HG03060 (cell line): ENCODE measurements around the gene TNFRSF18.

Source experiments
- ATAC-seq: cut with Tn5 transposase; IDR thresholded peaks from one replicate; pipeline ENCODE4 v1.9.1; 2021; ENCODE audit warnings: low read depth, moderate number of reproducible peaks; ENCODE audit not compliant: unreplicated experiment

Gene TNFRSF18

GRCh38 chr1:1228596-1229321, 22.4 kb upstream of the TNFRSF18 start:
- ATAC-seq = no peak

DNA sequence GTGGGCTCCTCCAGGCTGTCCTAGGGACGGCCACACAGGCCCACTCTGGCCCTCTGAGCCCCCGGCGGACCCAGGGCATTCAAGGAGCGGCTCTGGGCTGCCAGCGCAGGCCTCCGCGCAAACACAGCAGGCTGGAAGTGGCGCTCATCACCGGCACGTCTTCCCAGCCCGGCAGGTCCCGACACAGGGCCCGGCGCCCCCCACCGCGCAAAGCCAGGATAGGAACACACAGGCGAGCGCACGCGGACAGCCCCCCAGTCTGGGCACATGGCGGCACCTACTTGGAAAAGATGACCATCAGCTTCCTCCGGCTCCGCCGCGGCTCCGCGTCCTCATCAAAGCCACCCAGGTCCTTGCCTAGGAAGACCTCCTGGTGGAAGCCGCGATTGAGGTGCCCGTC, 21.8 kb upstream of the TNFRSF18 start:
- ATAC-seq = no peak

DNA sequence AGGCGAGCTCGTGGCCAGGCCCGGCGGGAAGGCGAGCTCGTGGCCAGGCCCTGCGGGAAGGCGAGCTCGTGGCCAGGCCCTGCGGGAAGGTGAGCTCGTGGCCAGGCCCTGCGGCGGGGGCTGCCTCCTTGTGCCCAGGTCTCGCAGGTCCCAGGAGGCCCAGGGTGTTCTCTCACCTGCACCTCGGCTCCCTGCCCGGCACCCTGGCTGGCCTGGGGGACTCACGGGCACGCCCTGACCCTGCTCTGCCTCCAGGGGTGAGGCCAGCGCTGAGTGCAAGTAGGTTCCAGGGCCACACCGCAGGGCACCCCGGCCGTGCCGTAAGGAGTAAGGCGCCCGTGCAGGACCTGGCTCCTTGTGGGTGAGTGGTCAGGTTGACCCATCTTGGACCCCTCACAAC, 21.0 kb upstream of the TNFRSF18 start:
- ATAC-seq = no peak

DNA sequence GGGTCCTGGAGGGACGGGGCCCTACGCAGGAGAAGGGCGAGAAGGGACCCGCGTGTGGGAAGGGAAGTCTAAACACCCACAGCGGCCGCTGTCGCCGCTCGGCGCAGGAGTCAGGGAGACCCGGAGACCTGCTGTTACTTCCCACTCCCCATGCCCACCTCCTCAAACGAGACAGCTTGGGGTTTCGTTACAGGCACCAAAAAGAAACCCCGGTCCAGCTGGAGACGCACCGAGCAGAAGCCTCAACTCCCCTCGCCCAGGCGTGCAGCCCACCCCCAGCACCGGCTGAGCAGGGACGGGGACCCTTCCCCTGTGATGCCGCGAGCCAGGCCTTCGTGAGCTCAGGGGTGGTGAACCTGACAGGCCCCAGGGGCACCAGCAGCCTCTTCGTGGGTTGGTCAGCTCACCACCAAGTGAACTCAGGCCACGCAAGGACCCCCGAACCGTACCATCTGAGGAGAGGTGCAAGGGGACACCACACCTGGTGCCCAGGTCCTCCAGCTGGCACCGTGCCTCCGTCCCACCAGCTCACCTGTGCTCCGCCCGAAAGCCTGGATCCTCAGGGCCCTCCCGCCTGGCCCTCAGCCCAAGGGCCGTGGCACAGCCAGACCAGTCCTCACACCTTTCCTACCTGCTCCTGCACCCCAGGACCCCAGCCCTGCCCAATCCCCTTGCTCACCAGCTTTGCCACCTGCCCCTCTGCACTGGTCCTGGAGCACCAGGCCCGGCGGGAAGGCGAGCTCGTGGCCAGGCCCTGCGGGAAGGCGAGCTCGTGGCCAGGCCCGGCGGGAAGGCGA, 20.4 kb upstream of the TNFRSF18 start:
- no peak for ATAC-seq

- no peak for ATAC-seq
These were observed 19.5 kb upstream of the TNFRSF18 start for GRCh38 chr1:1225913-1226312.

- no peak for ATAC-seq
These were observed 18.9 kb upstream of the TNFRSF18 start for GRCh38 chr1:1225238-1225845.

- no peak for ATAC-seq
These were observed 17.5 kb upstream of the TNFRSF18 start for GRCh38 chr1:1223891-1224290.

DNA sequence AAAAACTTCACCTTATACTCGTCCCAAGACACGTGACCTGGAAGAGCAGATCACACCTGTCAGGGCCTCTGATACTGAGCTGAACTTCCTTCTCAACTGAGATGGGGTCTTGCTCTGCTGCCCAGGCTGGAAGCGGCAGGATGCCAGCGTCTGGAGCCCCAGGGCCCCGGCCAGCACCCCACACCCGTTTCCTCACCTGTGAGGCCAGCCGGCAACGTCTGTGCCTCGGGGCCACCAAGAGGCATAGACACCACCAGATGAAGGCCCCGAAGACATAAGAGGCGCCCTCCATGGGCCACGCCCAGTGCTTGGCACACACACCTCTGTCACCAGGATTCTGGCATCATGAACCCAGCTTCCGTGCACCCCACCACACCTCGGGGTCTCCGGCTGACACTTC, 16.9 kb upstream of the TNFRSF18 start:
- ATAC-seq = no peak

GRCh38 chr1:1222575-1223225, 16.3 kb upstream of the TNFRSF18 start:
- ATAC-seq = no peak

- no peak for ATAC-seq
These were observed 15.6 kb upstream of the TNFRSF18 start for GRCh38 chr1:1221887-1222574.

- ATAC-seq = no peak
These were observed 13.8 kb upstream of the TNFRSF18 start for GRCh38 chr1:1220197-1220596.

- ATAC-seq = no peak
These were observed 12.9 kb upstream of the TNFRSF18 start for GRCh38 chr1:1219341-1219740.

DNA sequence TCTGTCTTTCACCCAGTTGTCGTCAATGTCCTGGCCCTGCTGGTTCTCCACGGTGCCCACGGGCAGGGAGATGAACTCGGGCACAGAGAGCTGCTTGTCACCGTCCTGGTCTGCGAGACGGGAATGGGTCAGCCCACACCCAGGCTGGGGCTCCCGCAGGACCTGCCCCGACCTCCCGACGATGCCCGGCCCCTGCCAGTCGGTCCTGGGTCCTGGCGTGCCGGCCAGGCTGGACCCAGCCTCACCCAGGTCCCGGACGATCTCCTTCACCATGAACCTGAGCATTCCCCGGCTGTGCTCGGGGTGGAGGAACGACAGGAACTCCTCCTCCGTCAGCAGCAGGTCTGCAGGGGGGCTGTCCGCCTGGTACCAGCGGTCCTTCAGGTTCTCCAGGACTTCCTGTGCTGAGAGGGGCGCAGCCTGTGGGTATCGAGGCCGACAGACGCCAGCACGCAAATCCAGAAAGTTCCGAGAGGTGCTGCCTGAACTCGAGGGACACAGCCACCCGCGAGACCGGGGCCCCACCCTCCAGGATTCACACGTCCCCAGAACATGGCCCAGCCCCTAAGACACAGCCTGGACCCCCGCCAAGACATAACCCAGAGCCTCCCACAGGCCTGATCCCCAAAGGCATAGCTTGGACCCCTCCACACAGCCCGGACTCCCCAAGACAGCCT, 12.3 kb upstream of the TNFRSF18 start:
- ATAC-seq = no peak

- no peak for ATAC-seq
These were observed 11.5 kb upstream of the TNFRSF18 start for GRCh38 chr1:1217621-1218523.

DNA sequence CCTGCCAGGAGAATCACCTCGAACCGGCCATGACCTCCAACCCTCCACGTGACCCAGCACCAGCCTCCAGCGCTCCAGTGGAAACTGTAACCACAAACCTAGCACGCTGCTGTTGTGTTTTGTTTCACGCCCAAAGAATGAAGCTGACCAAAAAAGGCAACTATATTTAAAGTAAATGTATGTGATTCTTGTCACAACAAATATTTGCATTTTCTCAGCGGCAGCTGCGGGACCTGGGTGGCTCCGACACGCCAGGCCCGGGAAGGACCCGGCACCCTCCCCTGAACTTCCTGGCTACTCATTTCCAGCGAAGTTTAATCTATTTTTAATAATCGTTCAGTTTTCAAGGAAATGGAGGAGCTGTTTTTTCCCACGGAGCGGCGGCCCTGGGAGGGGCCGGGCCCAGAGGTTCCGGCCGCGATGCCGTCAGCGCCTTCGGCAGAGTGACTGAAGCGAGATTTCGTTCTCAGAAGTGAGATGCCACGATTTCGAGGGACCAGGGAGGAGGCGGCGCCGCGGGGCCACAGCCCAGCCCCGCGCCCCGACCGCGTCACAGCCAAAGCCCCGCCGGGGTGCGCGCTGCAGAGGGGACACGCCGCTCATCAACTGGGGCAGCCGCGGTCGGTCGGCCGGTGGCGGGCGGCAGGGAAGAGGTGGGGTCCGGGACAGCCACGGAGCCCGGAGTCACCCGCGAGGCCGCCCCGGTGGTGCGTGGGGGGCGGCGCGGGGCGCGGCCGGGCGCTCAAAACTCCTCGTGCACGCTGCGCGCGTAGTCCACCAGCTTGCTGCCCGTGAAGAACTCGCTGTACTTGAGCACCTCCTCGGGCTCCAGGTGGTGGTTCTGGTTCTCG, 10.6 kb upstream of the TNFRSF18 start:
- ATAC-seq = no peak

GRCh38 chr1:1215881-1216605, 9.7 kb upstream of the TNFRSF18 start:
- ATAC-seq = no peak

GRCh38 chr1:1215080-1215676, 8.8 kb upstream of the TNFRSF18 start:
- ATAC-seq = no peak
